Measurements from ENCODE around the gene TSFM.

TSFM gene

GRCh38 chr12:57834086-57834876 lies 51.7 kb downstream of the TSFM start:
- no peak for DNase-seq (ENCODE audit: low read depth)

GRCh38 chr12:57835366-57836288 lies 53.0 kb downstream of the TSFM start:
- DNase-seq (ENCODE audit: low read depth): peak; percentile 46

GRCh38 chr12:57836442-57837375 lies 54.1 kb downstream of the TSFM start:
- DNase-seq (ENCODE audit: low read depth): peak; percentile 96

- peak; percentile 85 for DNase-seq (ENCODE audit: low read depth)
Observed at GRCh38 chr12:57837864-57838562, 55.4 kb downstream of the TSFM start.

- peak; percentile 49 for DNase-seq (ENCODE audit: low read depth)
Observed at GRCh38 chr12:57838594-57839302, 56.2 kb downstream of the TSFM start.

GRCh38 chr12:57839996-57840395 lies 57.4 kb downstream of the TSFM start:
- DNase-seq (ENCODE audit: low read depth): no peak

- peak; percentile 30 for DNase-seq (ENCODE audit: low read depth)
Observed at GRCh38 chr12:57840726-57841125, 58.1 kb downstream of the TSFM start.

- DNase-seq (ENCODE audit: low read depth): no peak
Observed at GRCh38 chr12:57841445-57841844, 58.9 kb downstream of the TSFM start.

- DNase-seq (ENCODE audit: low read depth): peak; percentile 52
Observed at GRCh38 chr12:57842342-57843294, 60.0 kb downstream of the TSFM start.

- DNase-seq (ENCODE audit: low read depth): peak; percentile 94
Observed at GRCh38 chr12:57844709-57845477, 62.3 kb downstream of the TSFM start.

- peak; percentile 59 for DNase-seq (ENCODE audit: low read depth)
Observed at GRCh38 chr12:57845478-57846284, 63.1 kb downstream of the TSFM start.

GRCh38 chr12:57846285-57846576 lies 63.6 kb downstream of the TSFM start:
- DNase-seq (ENCODE audit: low read depth): no peak

GRCh38 chr12:57846577-57847319 lies 64.2 kb downstream of the TSFM start, which contains the start of gene CTDSP2:
CTDSP2 (minus strand) TSS chr12:57846729; CDS start chr12:57846435, 294 bp downstream.
- DNase-seq (ENCODE audit: low read depth): peak; percentile 99

All from EH (cell line).